ENCODE measurements around the gene TMIE. TPM values are rescaled to one million over a fixed set of nuclear protein-coding genes. Genes with fewer than 3 reads are reported as not detected.

The TMIE gene
- total RNA-seq, 4 donors from 2014 or later, result 0.33 to 1.2 (median 0.69) TPM; not detected in 1

- intact Hi-C loops (cut with DNase I), result no loop called here
- Histone ChIP-seq H3K36me3 (peaks cover 0 to 41% (median 21%) of the 10 kb centered on the region in 4 donors), H3K27ac (replicated peaks in 1 of 4) (no peak overlapping the region), H3K4me3 (no peak overlapping the region), H3K27me3 (no peaks in the 10 kb centered on the region), H3K4me1 (peaks cover 2 to 22% (median 7%) of the 10 kb centered on the region in 4 donors), H3K9me3 (no peaks in the 10 kb centered on the region)
- WGBS, result 70% methylated on average over 6 of the region's 9 CpGs
- TF ChIP-seq, protein P1, sequence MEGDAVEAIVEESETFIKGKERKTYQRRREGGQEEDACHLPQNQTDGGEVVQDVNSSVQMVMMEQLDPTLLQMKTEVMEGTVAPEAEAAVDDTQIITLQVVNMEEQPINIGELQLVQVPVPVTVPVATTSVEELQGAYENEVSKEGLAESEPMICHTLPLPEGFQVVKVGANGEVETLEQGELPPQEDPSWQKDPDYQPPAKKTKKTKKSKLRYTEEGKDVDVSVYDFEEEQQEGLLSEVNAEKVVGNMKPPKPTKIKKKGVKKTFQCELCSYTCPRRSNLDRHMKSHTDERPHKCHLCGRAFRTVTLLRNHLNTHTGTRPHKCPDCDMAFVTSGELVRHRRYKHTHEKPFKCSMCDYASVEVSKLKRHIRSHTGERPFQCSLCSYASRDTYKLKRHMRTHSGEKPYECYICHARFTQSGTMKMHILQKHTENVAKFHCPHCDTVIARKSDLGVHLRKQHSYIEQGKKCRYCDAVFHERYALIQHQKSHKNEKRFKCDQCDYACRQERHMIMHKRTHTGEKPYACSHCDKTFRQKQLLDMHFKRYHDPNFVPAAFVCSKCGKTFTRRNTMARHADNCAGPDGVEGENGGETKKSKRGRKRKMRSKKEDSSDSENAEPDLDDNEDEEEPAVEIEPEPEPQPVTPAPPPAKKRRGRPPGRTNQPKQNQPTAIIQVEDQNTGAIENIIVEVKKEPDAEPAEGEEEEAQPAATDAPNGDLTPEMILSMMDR (IDR thresholded peaks at IDR 0.05), result no peak
- TF ChIP-seq POLR2AphosphoS5 (IDR thresholded peaks at IDR 0.05) (no peak), POLR2A (IDR thresholded peaks at IDR 0.05; ENCODE audit: low read depth) (no peak), EP300 (IDR thresholded peaks at IDR 0.05) (no peak)
- DNase-seq (ENCODE audit: extremely low spot score), result no peak
These were observed 31.8 kb upstream of the TMIE start for GRCh38 chr3:46669191-46669999.

DNA sequence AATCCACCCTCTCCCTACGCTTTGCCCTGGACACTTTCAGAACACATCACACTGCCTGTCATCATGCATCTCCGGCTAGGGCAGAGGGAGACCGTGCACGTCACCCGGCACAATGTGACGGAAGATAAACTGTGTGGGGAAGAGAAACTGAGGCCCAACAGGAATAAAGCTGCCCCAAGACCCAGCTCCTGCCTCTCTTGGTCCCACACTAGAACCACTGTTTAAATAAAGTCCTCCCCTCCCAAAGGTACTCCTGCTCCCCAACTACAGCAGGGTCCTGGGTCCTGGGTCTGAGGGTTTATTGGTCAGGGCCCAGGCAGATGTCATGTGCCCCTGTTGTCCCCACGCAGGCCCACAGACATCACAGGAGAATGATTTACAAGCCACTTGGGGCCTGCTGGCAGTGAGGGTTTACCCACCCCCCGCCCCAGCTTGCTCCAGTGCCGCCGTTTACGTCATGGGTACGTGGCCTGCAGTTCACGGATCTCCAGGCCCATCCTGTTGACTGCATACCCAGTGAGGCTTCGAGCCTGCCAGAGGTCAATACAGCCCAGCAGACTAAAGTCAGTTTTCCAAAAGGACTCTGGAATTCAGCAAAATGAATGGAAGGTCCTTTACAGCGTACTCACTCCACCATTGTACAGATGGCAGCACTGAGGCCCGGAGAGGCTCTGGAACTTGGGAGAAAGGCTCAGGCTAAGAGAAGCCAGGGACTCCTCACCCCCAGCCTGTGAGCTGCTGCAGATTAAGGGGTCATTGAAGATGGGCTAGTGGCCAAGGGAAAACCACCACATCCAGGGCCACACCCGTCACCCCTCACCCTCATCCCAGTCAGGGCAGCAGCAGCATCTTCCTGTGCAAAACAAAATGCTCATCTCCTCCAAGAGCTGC is 30.9 kb upstream of the TMIE start:
- intact Hi-C loops (cut with DNase I), result no loop called here
- Histone ChIP-seq H3K4me1 (peaks cover 2 to 18% (median 7%) of the 10 kb centered on the region in 4 donors), H3K27me3 (no peaks in the 10 kb centered on the region), H3K9me3 (no peaks in the 10 kb centered on the region), H3K4me3 (no peak overlapping the region), H3K36me3 (peaks cover 0 to 49% (median 23%) of the 10 kb centered on the region in 4 donors), H3K27ac (replicated peaks in 1 of 4) (no peak overlapping the region)
- no peak for TF ChIP-seq EP300 (IDR thresholded peaks at IDR 0.05)
- no peak for TF ChIP-seq POLR2AphosphoS5 (IDR thresholded peaks at IDR 0.05)
- TF ChIP-seq POLR2A (IDR thresholded peaks at IDR 0.05; ENCODE audit: low read depth), result no peak
- TF ChIP-seq, protein P1 (IDR thresholded peaks at IDR 0.05), result no peak
- no peak for DNase-seq (ENCODE audit: extremely low spot score)
- WGBS, result 82% methylated on average over 13 of the region's 17 CpGs

DNA sequence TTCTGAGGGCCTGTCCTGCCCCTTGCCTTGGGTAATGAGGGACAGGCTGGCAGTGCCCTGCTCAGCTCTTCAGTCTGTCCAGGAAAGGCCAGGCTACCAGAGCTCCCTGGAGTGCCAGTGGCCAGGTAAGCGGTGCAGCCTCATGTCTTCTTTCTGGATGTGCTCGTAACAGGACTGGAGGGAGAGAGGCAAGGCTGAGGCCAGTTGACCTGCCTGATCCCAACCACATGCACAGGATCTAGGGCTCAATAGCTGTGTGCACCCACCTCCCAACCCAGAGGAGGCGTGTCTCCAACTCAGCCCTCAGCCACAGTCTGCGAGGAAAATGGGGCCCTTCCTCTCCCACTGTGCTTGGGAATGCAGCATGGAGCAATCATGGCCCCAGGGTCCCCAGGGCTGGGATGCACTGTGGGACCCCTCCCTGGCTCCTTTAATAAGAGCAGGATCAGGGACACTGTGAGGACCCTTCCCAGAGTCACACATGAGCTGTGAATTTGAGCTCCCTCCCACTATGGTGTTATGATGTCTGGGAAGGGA is 30.2 kb upstream of the TMIE start:
- H3K4me3 ChIP-seq, result no peak overlapping the region
- intact Hi-C loops (cut with DNase I), result no loop called here
- H3K27me3 ChIP-seq, result no peaks in the 10 kb centered on the region
- TF ChIP-seq, protein P1 (IDR thresholded peaks at IDR 0.05), result no peak
- TF ChIP-seq POLR2A (IDR thresholded peaks at IDR 0.05; ENCODE audit: low read depth) (no peak), POLR2AphosphoS5 (IDR thresholded peaks at IDR 0.05) (no peak), EP300 (IDR thresholded peaks at IDR 0.05) (no peak)
- peaks cover 2 to 11% (median 7%) of the 10 kb centered on the region in 4 donors for H3K4me1 ChIP-seq
- WGBS, result 89% methylated on average over 3 of the region's 4 CpGs
- no peak overlapping the region for H3K27ac ChIP-seq (replicated peaks in 1 of 4)
- H3K9me3 ChIP-seq, result no peaks in the 10 kb centered on the region
- DNase-seq (ENCODE audit: extremely low spot score), result no peak
- peaks cover 0 to 56% (median 23%) of the 10 kb centered on the region in 4 donors for H3K36me3 ChIP-seq

GRCh38 chr3:46671541-46672348 is 29.4 kb upstream of the TMIE start:
- H3K27ac ChIP-seq (replicated peaks in 1 of 4), result no peak overlapping the region

More at GRCh38 chr3:46671541-46672348, 29.4 kb upstream of the TMIE start:
- peaks cover 0 to 6% (median under 1%) of the 10 kb centered on the region in 4 donors for H3K4me1 ChIP-seq
- no peak for DNase-seq (ENCODE audit: extremely low spot score)
- H3K27me3 ChIP-seq, result no peaks in the 10 kb centered on the region
- H3K4me3 ChIP-seq, result no peak overlapping the region
- H3K9me3 ChIP-seq, result no peaks in the 10 kb centered on the region
- intact Hi-C loops (cut with DNase I), result no loop called here
- H3K36me3 ChIP-seq, result peaks cover 0 to 64% (median 23%) of the 10 kb centered on the region in 4 donors
- TF ChIP-seq POLR2A (IDR thresholded peaks at IDR 0.05; ENCODE audit: low read depth) (no peak), POLR2AphosphoS5 (IDR thresholded peaks at IDR 0.05) (no peak), EP300 (IDR thresholded peaks at IDR 0.05) (no peak)
- TF ChIP-seq, protein P1 (IDR thresholded peaks at IDR 0.05), result no peak
- WGBS, result 87% methylated on average over 21 of the region's 25 CpGs
